DND-41 (cell line): Measurements from ENCODE around the gene FOXD1.
"Not testable (repeated sequence)": the region's sequence is repeated elsewhere in the genome, so short reads cannot be mapped to it uniquely, and the experiment has no call there.

ENCODE experiments used
- ATAC-seq: fragments of 200-7000 bp; cut with Tn5 transposase; 3 replicates; pipeline ENCODE4 v1.9.1; 2021; ENCODE audit warnings: low read depth; ENCODE audit not compliant: insufficient read depth
- DNase-seq: peaks from one replicate; pipeline ENCODE4 v3.0.0-alpha.2; 2020
- H2AFZ ChIP-seq: 2 replicates; pipeline ENCODE4 v1.6.0; 2012; ENCODE audit warnings: low read depth, low read length
- H3K27ac ChIP-seq: 2 replicates; pipeline ENCODE4 v1.5.1; 2012; ENCODE audit warnings: low read length, inconsistent platforms
- H3K27me3 ChIP-seq: fragments of 200-600 bp; sonication (generic); 2 replicates; pipeline ENCODE4 v1.6.0; 2012; ENCODE audit warnings: low read length, mild to moderate bottlenecking, inconsistent platforms; ENCODE audit not compliant: insufficient read depth, poor library complexity
- H3K36me3 ChIP-seq: 2 replicates; pipeline ENCODE4 v1.5.1; 2012; ENCODE audit warnings: low read length, inconsistent platforms; ENCODE audit not compliant: insufficient read depth
- H3K4me1 ChIP-seq: 2 replicates; pipeline ENCODE4 v1.5.1; 2012; ENCODE audit warnings: mild to moderate bottlenecking, low read length; ENCODE audit not compliant: insufficient read depth
- H3K4me2 ChIP-seq: 2 replicates; pipeline ENCODE4 v1.6.0; 2012; ENCODE audit warnings: mild to moderate bottlenecking, moderate library complexity, low read length, inconsistent platforms; ENCODE audit not compliant: insufficient read depth
- H3K4me3 ChIP-seq, 2 experiments: fragments of 200-600 bp in 1 of 2; shearing (Covaris generic) in 1 of 2; 2 replicates each; pipeline ENCODE4 v1.5.1; 2012 to 2016; ENCODE audit warnings: inconsistent platforms in 2 of 2, low read length in 2 of 2, mild to moderate bottlenecking in 2 of 2, low read depth in 1 of 2, moderate library complexity in 1 of 2
- H3K79me2 ChIP-seq: 2 replicates; pipeline ENCODE4 v1.6.0; 2012; ENCODE audit warnings: low read length, inconsistent platforms; ENCODE audit not compliant: insufficient read depth
- H3K9ac ChIP-seq: 2 replicates; pipeline ENCODE4 v1.6.0; 2012; ENCODE audit warnings: low read depth, mild to moderate bottlenecking, inconsistent platforms, low read length, moderate library complexity
- H3K9me3 ChIP-seq: 2 replicates; pipeline ENCODE4 v1.5.1; 2012; ENCODE audit warnings: low read length, moderate library complexity, mild to moderate bottlenecking, inconsistent platforms; ENCODE audit not compliant: insufficient read depth, severe bottlenecking
- H4K20me1 ChIP-seq: 2 replicates; pipeline ENCODE4 v1.6.0; 2012; ENCODE audit warnings: low read length; ENCODE audit not compliant: insufficient read depth
- EZH2 ChIP-seq: IDR thresholded peaks from 3 replicates; pipeline ENCODE4 v1.6.1; 2012; ENCODE audit warnings: borderline replicate concordance, low read depth, mild to moderate bottlenecking, moderate library complexity, low read length, inconsistent platforms; ENCODE audit not compliant: severe bottlenecking
- TF ChIP-seq, protein P1 (sequence below): IDR thresholded peaks from 2 replicates; pipeline ENCODE4 v1.5.1; 2012; ENCODE audit warnings: borderline replicate concordance, low read length, moderate library complexity, mild to moderate bottlenecking; ENCODE audit not compliant: poor library complexity, severe bottlenecking; ENCODE audit errors: extremely low read depth

FOXD1 gene

DNA sequence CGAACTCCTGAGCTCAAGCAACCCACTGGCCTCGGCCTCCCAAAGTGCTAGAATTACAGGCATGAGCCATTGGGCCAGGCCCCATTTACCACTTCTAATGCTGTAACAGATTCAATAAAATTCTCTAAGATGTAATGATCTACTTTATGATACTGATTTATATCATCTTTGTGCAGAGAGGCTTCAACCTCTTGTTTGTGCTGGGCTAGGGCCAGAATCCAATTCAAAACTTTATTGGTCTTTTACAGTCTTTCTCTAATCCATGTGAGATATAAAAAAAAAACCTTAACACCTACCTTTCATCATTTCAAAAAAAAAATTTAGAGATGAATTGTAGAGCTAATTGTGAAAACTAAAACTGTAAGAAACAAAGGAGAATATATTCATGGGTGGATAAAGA, 41.5 kb upstream of the FOXD1 start:
- Histone ChIP-seq H3K79me2 (no peaks in the 10 kb centered on the region), H3K27ac (no peak overlapping the region), H3K27me3 (no peaks in the 10 kb centered on the region), H4K20me1 (no peaks in the 10 kb centered on the region), H3K4me2 (no peak overlapping the region), H3K36me3 (no peaks in the 10 kb centered on the region), H3K9ac (no peak overlapping the region), H3K4me3 (no peak overlapping the region), H2AFZ (no peak overlapping the region), H3K4me1 (no peaks in the 10 kb centered on the region), H3K9me3 (no peaks in the 10 kb centered on the region)
- ATAC-seq (no peak), DNase-seq (no peak)
- no peak for TF ChIP-seq EZH2
- TF ChIP-seq, protein P1, sequence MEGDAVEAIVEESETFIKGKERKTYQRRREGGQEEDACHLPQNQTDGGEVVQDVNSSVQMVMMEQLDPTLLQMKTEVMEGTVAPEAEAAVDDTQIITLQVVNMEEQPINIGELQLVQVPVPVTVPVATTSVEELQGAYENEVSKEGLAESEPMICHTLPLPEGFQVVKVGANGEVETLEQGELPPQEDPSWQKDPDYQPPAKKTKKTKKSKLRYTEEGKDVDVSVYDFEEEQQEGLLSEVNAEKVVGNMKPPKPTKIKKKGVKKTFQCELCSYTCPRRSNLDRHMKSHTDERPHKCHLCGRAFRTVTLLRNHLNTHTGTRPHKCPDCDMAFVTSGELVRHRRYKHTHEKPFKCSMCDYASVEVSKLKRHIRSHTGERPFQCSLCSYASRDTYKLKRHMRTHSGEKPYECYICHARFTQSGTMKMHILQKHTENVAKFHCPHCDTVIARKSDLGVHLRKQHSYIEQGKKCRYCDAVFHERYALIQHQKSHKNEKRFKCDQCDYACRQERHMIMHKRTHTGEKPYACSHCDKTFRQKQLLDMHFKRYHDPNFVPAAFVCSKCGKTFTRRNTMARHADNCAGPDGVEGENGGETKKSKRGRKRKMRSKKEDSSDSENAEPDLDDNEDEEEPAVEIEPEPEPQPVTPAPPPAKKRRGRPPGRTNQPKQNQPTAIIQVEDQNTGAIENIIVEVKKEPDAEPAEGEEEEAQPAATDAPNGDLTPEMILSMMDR, result no peak

DNA sequence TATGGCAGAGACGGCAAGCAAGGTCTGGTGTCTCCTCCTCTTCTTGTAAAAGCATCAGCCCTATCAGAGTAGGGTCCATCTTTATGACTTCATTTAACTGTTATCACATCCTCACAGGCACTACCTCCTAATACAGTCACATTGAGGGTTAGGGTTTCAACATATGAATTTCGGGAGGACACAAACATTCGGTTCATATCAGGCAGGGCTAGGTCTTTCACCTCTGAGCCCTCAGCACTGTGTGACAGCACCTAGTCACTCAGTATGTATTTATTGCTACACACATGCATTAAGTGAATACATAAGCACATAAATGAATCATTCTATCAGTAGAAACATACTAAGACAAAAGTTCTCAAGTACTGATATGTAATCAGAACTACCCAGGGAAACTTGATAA, 40.2 kb upstream of the FOXD1 start:
- Histone ChIP-seq H4K20me1 (no peaks in the 10 kb centered on the region), H2AFZ (no peak overlapping the region), H3K9ac (no peak overlapping the region), H3K36me3 (no peaks in the 10 kb centered on the region), H3K4me3 (no peak overlapping the region), H3K9me3 (no peaks in the 10 kb centered on the region), H3K4me2 (no peak overlapping the region), H3K4me1 (no peaks in the 10 kb centered on the region), H3K27ac (no peak overlapping the region), H3K79me2 (no peaks in the 10 kb centered on the region), H3K27me3 (no peaks in the 10 kb centered on the region)
- ATAC-seq, result no peak
- TF ChIP-seq EZH2, result no peak
- TF ChIP-seq, protein P1, result no peak
- no peak for DNase-seq

DNA sequence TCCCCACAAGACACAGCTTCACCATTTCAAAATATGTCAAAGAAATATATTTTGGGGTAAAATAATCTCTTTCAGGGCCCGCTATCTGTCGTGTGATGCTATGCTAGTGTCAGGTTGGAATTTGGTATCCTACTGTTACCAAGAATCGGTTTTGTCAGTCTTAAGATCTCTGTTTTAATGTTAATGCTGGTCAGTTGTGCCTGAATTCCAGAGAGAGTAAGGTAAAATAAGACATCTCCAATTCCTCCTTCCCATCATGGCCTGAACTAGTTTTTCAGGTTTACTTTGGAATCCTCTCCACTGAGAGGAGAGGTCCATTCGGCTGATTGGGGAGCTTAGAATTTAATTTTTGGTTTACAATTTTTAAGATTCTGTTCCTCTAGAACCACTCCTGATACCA, 39.2 kb upstream of the FOXD1 start:
- Histone ChIP-seq H3K79me2 (no peaks in the 10 kb centered on the region), H3K9ac (no peak overlapping the region), H3K27me3 (peaks cover 3% of the 10 kb centered on the region), H3K4me2 (no peak overlapping the region), H3K4me1 (no peaks in the 10 kb centered on the region), H3K27ac (no peak overlapping the region), H3K9me3 (no peaks in the 10 kb centered on the region), H3K36me3 (no peaks in the 10 kb centered on the region), H2AFZ (no peak overlapping the region), H3K4me3 (no peak overlapping the region), H4K20me1 (no peaks in the 10 kb centered on the region)
- ATAC-seq (no peak), DNase-seq (no peak)
- TF ChIP-seq, protein P1, result no peak
- TF ChIP-seq EZH2, result no peak

DNA sequence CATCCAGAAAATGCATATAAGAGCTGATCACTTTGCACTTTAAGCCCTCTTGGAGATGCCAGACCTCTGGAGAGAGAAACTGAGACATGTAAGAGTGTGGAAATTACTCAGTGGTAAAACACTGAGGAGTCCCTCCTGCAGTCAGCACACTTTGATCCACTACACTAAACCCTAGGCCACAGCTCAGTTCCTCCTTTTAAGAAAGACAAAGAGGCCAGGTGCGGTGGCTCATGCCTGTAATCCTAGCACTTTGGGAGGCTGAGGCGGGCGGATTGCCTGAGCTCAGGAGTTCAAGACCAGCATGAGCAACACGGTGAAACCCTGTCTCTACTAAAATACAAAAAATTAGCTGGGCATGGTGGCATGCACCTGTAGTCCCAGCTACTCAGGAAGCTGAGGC, 38.7 kb upstream of the FOXD1 start:
- H3K36me3 ChIP-seq, H2AFZ ChIP-seq, H3K4me2 ChIP-seq, H3K27me3 ChIP-seq, H3K27ac ChIP-seq, DNase-seq, ATAC-seq, H3K4me1 ChIP-seq, H3K79me2 ChIP-seq, H4K20me1 ChIP-seq, H3K9ac ChIP-seq, H3K4me3 ChIP-seq, H3K9me3 ChIP-seq: not testable (repeated sequence)
